Astrocyte (in vitro differentiated cells and primary cell): ENCODE results near the gene ARFRP1. TPM values are rescaled to one million over a fixed set of nuclear protein-coding genes. Genes with fewer than 3 reads are reported as not detected.

ENCODE experiments used
- DNase-seq: peaks from one replicate; pipeline ENCODE4 v3.0.0-alpha.2; 2010; ENCODE audit warnings: low read depth
- FAIRE-seq: peaks from 2 replicates; lab custom pipeline; 2011; peaks lifted over from hg19 to GRCh38; lab: Jason Lieb, UNC
- H2AFZ ChIP-seq: 2 replicates; pipeline ENCODE4 v1.6.0; 2012; ENCODE audit warnings: low read depth, low read length, inconsistent platforms
- H3K27ac ChIP-seq: 2 replicates; pipeline ENCODE4 v1.5.1; 2011; ENCODE audit warnings: low read depth, low read length, inconsistent platforms
- H3K27me3 ChIP-seq: 2 replicates; pipeline ENCODE4 v1.6.0; 2011; ENCODE audit warnings: low read length, inconsistent platforms; ENCODE audit not compliant: insufficient read depth
- H3K36me3 ChIP-seq: 2 replicates; pipeline ENCODE4 v1.5.1; 2011; ENCODE audit warnings: low read length, inconsistent platforms; ENCODE audit not compliant: insufficient read depth
- H3K4me1 ChIP-seq: 2 replicates; pipeline ENCODE4 v1.5.1; 2011; ENCODE audit warnings: low read length, inconsistent platforms; ENCODE audit not compliant: insufficient read depth
- H3K4me2 ChIP-seq: 2 replicates; pipeline ENCODE4 v1.6.0; 2012; ENCODE audit warnings: low read length, inconsistent platforms
- H3K4me3 ChIP-seq: 2 replicates; pipeline ENCODE4 v1.5.1; 2011; ENCODE audit warnings: low read depth, mild to moderate bottlenecking, low read length, inconsistent platforms; ENCODE audit not compliant: insufficient read depth
- H3K79me2 ChIP-seq: 2 replicates; pipeline ENCODE4 v1.6.0; 2012; ENCODE audit warnings: mild to moderate bottlenecking, low read length, inconsistent platforms; ENCODE audit not compliant: insufficient read depth
- H3K9ac ChIP-seq: 2 replicates; pipeline ENCODE4 v1.6.0; 2012; ENCODE audit warnings: mild to moderate bottlenecking, low read length, inconsistent platforms
- H3K9me3 ChIP-seq: 2 replicates; pipeline ENCODE4 v1.5.1; 2012; ENCODE audit warnings: low read depth, mild to moderate bottlenecking, low read length, inconsistent platforms; ENCODE audit not compliant: insufficient read depth
- H4K20me1 ChIP-seq: 2 replicates; pipeline ENCODE4 v1.6.0; 2012; ENCODE audit warnings: low read length, inconsistent platforms; ENCODE audit not compliant: insufficient read depth
- H3K27ac Mint-ChIP-seq: one replicate; pipeline ENCODE4 v1.8.0; 2021; ENCODE audit warnings: mild to moderate bottlenecking, mixed read lengths; ENCODE audit not compliant: unreplicated experiment
- H3K27me3 Mint-ChIP-seq: one replicate; pipeline ENCODE4 v1.8.0; 2021; ENCODE audit warnings: low read depth, mixed read lengths; ENCODE audit not compliant: unreplicated experiment
- H3K36me3 Mint-ChIP-seq: one replicate; pipeline ENCODE4 v1.8.0; 2021; ENCODE audit warnings: low read depth, mixed read lengths; ENCODE audit not compliant: unreplicated experiment
- H3K4me1 Mint-ChIP-seq: one replicate; pipeline ENCODE4 v1.8.0; 2021; ENCODE audit warnings: low read depth, mixed read lengths; ENCODE audit not compliant: unreplicated experiment
- H3K4me3 Mint-ChIP-seq: one replicate; pipeline ENCODE4 v1.8.0; 2021; ENCODE audit warnings: mild to moderate bottlenecking, moderate library complexity, mixed read lengths; ENCODE audit not compliant: unreplicated experiment
- H3K9me3 Mint-ChIP-seq: one replicate; pipeline ENCODE4 v1.8.0; 2021; ENCODE audit warnings: mild to moderate bottlenecking, mixed read lengths; ENCODE audit not compliant: unreplicated experiment
- CTCF ChIP-seq: IDR thresholded peaks from 2 replicates; pipeline ENCODE4 v1.5.1; 2011; ENCODE audit warnings: low read depth, mild to moderate bottlenecking, inconsistent platforms, low read length, moderate library complexity; ENCODE audit not compliant: insufficient read depth
- EZH2 ChIP-seq: IDR thresholded peaks from 2 replicates; pipeline ENCODE4 v1.6.1; 2012; ENCODE audit warnings: mild to moderate bottlenecking, low read length, inconsistent platforms; ENCODE audit not compliant: insufficient read depth
- total RNA-seq: library from RNA; stranded (reverse); gene quantifications from 2 replicates; pipeline ENCODE4 v1.2.1, GENCODE V29; 2021

The ARFRP1 gene
- total RNA-seq, 1 donor from 2014 or later = 32.5 TPM

GRCh38 chr20:63702751-63703470, 4.9 kb downstream of the ARFRP1 start:
- FAIRE-seq = no peak
- peaks cover 31% of the 10 kb centered on the region for H3K4me1 ChIP-seq
- H3K4me1 Mint-ChIP-seq = peaks cover 11% of the 10 kb centered on the region
- DNase-seq = no peak
- peaks cover 48% of the 10 kb centered on the region for H3K79me2 ChIP-seq
- no peak for TF ChIP-seq EZH2
- no peak for TF ChIP-seq CTCF
- H2AFZ ChIP-seq = no peak overlapping the region
- no peak overlapping the region for H3K4me2 ChIP-seq
- no peak overlapping the region for H3K9ac ChIP-seq
- peaks cover 16% of the 10 kb centered on the region for H4K20me1 ChIP-seq
- H3K36me3 ChIP-seq = peaks cover 9% of the 10 kb centered on the region
- H3K27ac Mint-ChIP-seq = no peak overlapping the region
- no peaks in the 10 kb centered on the region for H3K27me3 Mint-ChIP-seq
- H3K36me3 Mint-ChIP-seq = peaks cover 8% of the 10 kb centered on the region
- H3K4me3 Mint-ChIP-seq = no peak overlapping the region
- no peak overlapping the region for H3K4me3 ChIP-seq
- H3K27ac ChIP-seq = no peak overlapping the region
- H3K27me3 ChIP-seq = no peaks in the 10 kb centered on the region
- no peaks in the 10 kb centered on the region for H3K9me3 ChIP-seq
- H3K9me3 Mint-ChIP-seq = no peaks in the 10 kb centered on the region

GRCh38 chr20:63702036-63702665, 5.6 kb downstream of the ARFRP1 start:
- H3K9me3 ChIP-seq = no peaks in the 10 kb centered on the region
- no peak overlapping the region for H2AFZ ChIP-seq
- H3K4me3 Mint-ChIP-seq = no peak overlapping the region
- no peak overlapping the region for H3K4me3 ChIP-seq
- H3K27ac ChIP-seq = no peak overlapping the region
- peaks cover 47% of the 10 kb centered on the region for H3K79me2 ChIP-seq
- no peak overlapping the region for H3K4me2 ChIP-seq
- H3K4me1 Mint-ChIP-seq = peaks cover 12% of the 10 kb centered on the region
- H3K27me3 Mint-ChIP-seq = no peaks in the 10 kb centered on the region
- no peak for TF ChIP-seq EZH2
- no peak for TF ChIP-seq CTCF
- H3K27ac Mint-ChIP-seq = no peak overlapping the region
- no peak for FAIRE-seq
- peaks cover 39% of the 10 kb centered on the region for H3K4me1 ChIP-seq
- H3K9ac ChIP-seq = no peak overlapping the region
- H4K20me1 ChIP-seq = peaks cover 16% of the 10 kb centered on the region
- no peaks in the 10 kb centered on the region for H3K9me3 Mint-ChIP-seq
- H3K36me3 Mint-ChIP-seq = peaks cover 8% of the 10 kb centered on the region
- DNase-seq = no peak
- H3K27me3 ChIP-seq = no peaks in the 10 kb centered on the region
- H3K36me3 ChIP-seq = peaks cover 9% of the 10 kb centered on the region
